Endothelial cell (in vitro differentiated cells): ENCODE results near the gene CDH24. TPM values are rescaled to one million over a fixed set of nuclear protein-coding genes. Genes with fewer than 3 reads are reported as not detected.

Source experiments
- DNase-seq: peaks from one replicate; pipeline ENCODE4 v3.0.0; 2021; ENCODE audit warnings: low spot score
- H3K27ac Mint-ChIP-seq: one replicate; pipeline ENCODE4 v1.8.0; 2021; ENCODE audit warnings: mixed read lengths, inconsistent platforms; ENCODE audit not compliant: unreplicated experiment
- H3K27me3 Mint-ChIP-seq: one replicate; pipeline ENCODE4 v1.8.0; 2021; ENCODE audit warnings: mild to moderate bottlenecking, moderate library complexity, mixed read lengths, inconsistent platforms; ENCODE audit not compliant: unreplicated experiment
- H3K36me3 Mint-ChIP-seq: one replicate; pipeline ENCODE4 v1.8.0; 2021; ENCODE audit warnings: mild to moderate bottlenecking, low read depth, mixed read lengths, inconsistent platforms; ENCODE audit not compliant: unreplicated experiment
- H3K4me1 Mint-ChIP-seq: one replicate; pipeline ENCODE4 v1.8.0; 2021; ENCODE audit warnings: mild to moderate bottlenecking, mixed read lengths, inconsistent platforms; ENCODE audit not compliant: unreplicated experiment
- H3K4me3 Mint-ChIP-seq: one replicate; pipeline ENCODE4 v1.8.0; 2021; ENCODE audit warnings: mild to moderate bottlenecking, mixed read lengths, inconsistent platforms; ENCODE audit not compliant: unreplicated experiment
- H3K9me3 Mint-ChIP-seq: one replicate; pipeline ENCODE4 v1.8.0; 2021; ENCODE audit warnings: mixed read lengths, inconsistent platforms; ENCODE audit not compliant: unreplicated experiment
- CTCF ChIP-seq: fragments of 200-600 bp; sonication (generic); IDR thresholded peaks from one replicate; pipeline ENCODE4 v1.5.0; 2021; ENCODE audit warnings: antibody characterized with exemption; ENCODE audit not compliant: unreplicated experiment
- total RNA-seq: library from RNA; stranded (reverse); fragmentation: NEBNext Ultra II Directional; extraction: Animal tissue kit (Norgen Biotek cat#: 25700); gene quantifications from one replicate; pipeline ENCODE4 v1.2.1, GENCODE V29; 2021; ENCODE audit not compliant: unreplicated experiment

The CDH24 gene
- total RNA-seq, 1 donor from 2014 or later, result 13.6 TPM

- H3K36me3 Mint-ChIP-seq, result no peaks in the 10 kb centered on the region
- H3K27me3 Mint-ChIP-seq, result no peaks in the 10 kb centered on the region
- no peak overlapping the region for H3K27ac Mint-ChIP-seq
- H3K4me1 Mint-ChIP-seq, result peaks cover 6% of the 10 kb centered on the region
- no peak overlapping the region for H3K4me3 Mint-ChIP-seq
- DNase-seq, result no peak
- no peak for TF ChIP-seq CTCF
- H3K9me3 Mint-ChIP-seq, result no peaks in the 10 kb centered on the region
Measured at GRCh38 chr14:23000860-23001259, 56.5 kb downstream of the CDH24 start.

GRCh38 chr14:22998329-22999012 lies 58.8 kb downstream of the CDH24 start:
- no peak for DNase-seq
- Mint-ChIP-seq H3K9me3 (no peaks in the 10 kb centered on the region), H3K27me3 (no peaks in the 10 kb centered on the region), H3K27ac (no peak overlapping the region), H3K36me3 (no peaks in the 10 kb centered on the region), H3K4me1 (peaks cover 10% of the 10 kb centered on the region), H3K4me3 (no peak overlapping the region)
- no peak for TF ChIP-seq CTCF

- TF ChIP-seq CTCF, result no peak
- H3K27ac Mint-ChIP-seq, result no peak overlapping the region
- DNase-seq, result no peak
- peaks cover 10% of the 10 kb centered on the region for H3K4me1 Mint-ChIP-seq
- H3K4me3 Mint-ChIP-seq, result no peak overlapping the region
- H3K27me3 Mint-ChIP-seq, result no peaks in the 10 kb centered on the region
- H3K9me3 Mint-ChIP-seq, result no peaks in the 10 kb centered on the region
- no peaks in the 10 kb centered on the region for H3K36me3 Mint-ChIP-seq
Measured at GRCh38 chr14:22997676-22998323, 59.5 kb downstream of the CDH24 start.

Other genes starting within 250 kb of the CDH24 start
- 15.0 TPM for gene SLC7A7, start 242.1 kb downstream of the CDH24 start, total RNA-seq
- 126 TPM for gene MRPL52, start 227.6 kb downstream of the CDH24 start, total RNA-seq
- gene MMP14, start 220.9 kb downstream of the CDH24 start, total RNA-seq, result 819 TPM
- 105 TPM for gene LRP10, start 185.8 kb downstream of the CDH24 start, total RNA-seq
- 0.36 TPM for gene REM2, start 174.3 kb downstream of the CDH24 start, total RNA-seq
- gene RBM23, start 138.4 kb downstream of the CDH24 start, total RNA-seq, result 52.4 TPM
- gene PRMT5, start 128.1 kb downstream of the CDH24 start, total RNA-seq, result 57.9 TPM
- gene HAUS4, start 100.4 kb downstream of the CDH24 start, total RNA-seq, result 35.5 TPM
- 7.2 TPM for gene AJUBA, start 75.0 kb downstream of the CDH24 start, total RNA-seq
- 9.0 TPM for gene C14orf93, start 47.4 kb downstream of the CDH24 start, total RNA-seq
- 177 TPM for gene PSMB5, start 22.6 kb downstream of the CDH24 start, total RNA-seq
- not detected for gene PSMB11, start 15.3 kb downstream of the CDH24 start, total RNA-seq
- 226 TPM for gene ACIN1, start 37.6 kb upstream of the CDH24 start, total RNA-seq
- gene C14orf119, start 38.0 kb upstream of the CDH24 start, total RNA-seq, result 55.2 TPM
- not detected for gene CIROP, start 47.5 kb upstream of the CDH24 start, total RNA-seq
- gene CEBPE, start 61.7 kb upstream of the CDH24 start, total RNA-seq, result not detected
- gene SLC7A8, start 126.1 kb upstream of the CDH24 start, total RNA-seq, result 24.3 TPM
- not detected for gene RNF212B, start 180.4 kb upstream of the CDH24 start, total RNA-seq
- 21.7 TPM for gene HOMEZ, start 228.6 kb upstream of the CDH24 start, total RNA-seq
- gene PPP1R3E, start 245.3 kb upstream of the CDH24 start, total RNA-seq, result 8.4 TPM
- gene BCL2L2, start 249.3 kb upstream of the CDH24 start, total RNA-seq, result 22.0 TPM